Thyroid gland (tissue), 4 donors: ENCODE measurements around the gene PADI3. TPM values are rescaled to one million over a fixed set of nuclear protein-coding genes. Genes with fewer than 3 reads are reported as not detected.

Experiments
- DNase-seq, 2 donors: peaks; one replicate each; pipeline ENCODE4 v3.0.0-alpha.2; 2019
- H3K27ac ChIP-seq, 3 donors: fragments of 200-600 bp; sonication (generic); 1 replicate in 2 of 3; 2 replicates in 1 of 3; pipeline ENCODE4 v1.5.1; 2016 to 2019; ENCODE audit warnings: mild to moderate bottlenecking in 1 of 3, moderate library complexity in 1 of 3
- H3K27me3 ChIP-seq: fragments of 200-600 bp; sonication (generic); one replicate; pipeline ENCODE4 v1.5.1; 2019
- H3K36me3 ChIP-seq, 2 donors: fragments of 200-600 bp; sonication (generic); one replicate each; pipeline ENCODE4 v1.5.1; 2016 to 2019
- H3K4me1 ChIP-seq, 2 donors: fragments of 200-600 bp; sonication (generic); one replicate each; pipeline ENCODE4 v1.5.1; 2017 to 2019
- H3K4me3 ChIP-seq, 3 donors: fragments of 200-600 bp; sonication (generic); replicated peaks in 1 of 3; 1 replicate in 2 of 3; 2 replicates in 1 of 3; pipeline ENCODE4 v1.5.1; 2016; ENCODE audit warnings: mild to moderate bottlenecking in 1 of 3
- H3K9me3 ChIP-seq: fragments of 200-600 bp; sonication (generic); one replicate; pipeline ENCODE4 v1.5.1; 2017
- CTCF ChIP-seq, 6 experiments: fragments of 200-600 bp in 3 of 6; fragments of 450-650 bp in 3 of 6; sonication (generic) in 3 of 6; IDR thresholded peaks; one replicate each; pipeline ENCODE4 v1.5.1; 2016 to 2019; ENCODE audit warnings: antibody characterized with exemption in 6 of 6, mild to moderate bottlenecking in 2 of 6, inconsistent platforms in 1 of 6, moderate library complexity in 1 of 6
- POLR2A ChIP-seq, 2 donors: fragments of 450-650 bp; IDR thresholded peaks; one replicate each; pipeline ENCODE4 v1.6.1; 2017; ENCODE audit warnings: antibody characterized with exemption in 2 of 2, mild to moderate bottlenecking in 2 of 2, moderate library complexity in 1 of 2
- WGBS, 2 donors: methylation state at CpG; one replicate each; pipeline ENCODE4 v1.1.5; 2017; 5-methylcytosine and 5-hydroxymethylcytosine counted together
- intact Hi-C: fragments of 100-400 bp; cut with DNase I; formaldehyde crosslinking; loops from one replicate; pipeline ENCODE4 v1.15.1; 2023
- total RNA-seq, 4 donors: library from RNA; depleted of rRNA; stranded (reverse); fragments of >200 nt; gene quantifications; one replicate each; pipeline ENCODE4 v1.2.3, GENCODE V29; 2016

Gene PADI3
- total RNA-seq, 4 donors from 2014 or later = not detected

GRCh38 chr1:17265950-17266349 lies 17.1 kb downstream of the PADI3 start:
- Histone ChIP-seq H3K4me1 (no peaks in the 10 kb centered on the region), H3K27ac (no peak overlapping the region), H3K4me3 (no peak overlapping the region), H3K27me3 (no peaks in the 10 kb centered on the region), H3K9me3 (no peaks in the 10 kb centered on the region), H3K36me3 (no peaks in the 10 kb centered on the region)
- intact Hi-C loops = no loop called here
- DNase-seq = no peak
- 87 to 92% methylated on average over 4 of the region's 4 CpGs for WGBS, 2 donors
- TF ChIP-seq POLR2A (IDR thresholded peaks at IDR 0.05) (no peak), CTCF (IDR thresholded peaks at IDR 0.05) (no peak)

- Histone ChIP-seq H3K4me3 (no peak overlapping the region), H3K27me3 (no peaks in the 10 kb centered on the region), H3K4me1 (no peaks in the 10 kb centered on the region), H3K27ac (no peak overlapping the region), H3K9me3 (no peaks in the 10 kb centered on the region), H3K36me3 (no peaks in the 10 kb centered on the region)
- intact Hi-C loops = no loop called here
- DNase-seq = no peak
- WGBS, 2 donors = 87 to 91% methylated on average over 15 to 21 of the region's 23 CpGs
- TF ChIP-seq POLR2A (IDR thresholded peaks at IDR 0.05) (no peak), CTCF (IDR thresholded peaks at IDR 0.05) (no peak)
Measured at GRCh38 chr1:17270891-17271765, 22.2 kb downstream of the PADI3 start.

- no peak overlapping the region for H3K4me3 ChIP-seq
- DNase-seq = no peak
- H3K27ac ChIP-seq = no peak overlapping the region
- H3K4me1 ChIP-seq = no peaks in the 10 kb centered on the region
- WGBS, 2 donors = 75 to 83% methylated on average over 5 to 6 of the region's 6 CpGs
- no peak for TF ChIP-seq POLR2A (IDR thresholded peaks at IDR 0.05)
- no peak for TF ChIP-seq CTCF (IDR thresholded peaks at IDR 0.05)
- intact Hi-C loops = no loop called here
- H3K36me3 ChIP-seq = no peaks in the 10 kb centered on the region
- H3K27me3 ChIP-seq = no peaks in the 10 kb centered on the region
- no peaks in the 10 kb centered on the region for H3K9me3 ChIP-seq
Measured at GRCh38 chr1:17272066-17272465, 23.2 kb downstream of the PADI3 start.

- H3K36me3 ChIP-seq = no peaks in the 10 kb centered on the region
- H3K27me3 ChIP-seq = no peaks in the 10 kb centered on the region
- H3K4me3 ChIP-seq = no peak overlapping the region
- no peak overlapping the region for H3K27ac ChIP-seq
- WGBS, 2 donors = 42 to 77% methylated on average over 3 to 4 of the region's 4 CpGs
- no peaks in the 10 kb centered on the region for H3K4me1 ChIP-seq
- no peaks in the 10 kb centered on the region for H3K9me3 ChIP-seq
- TF ChIP-seq POLR2A (IDR thresholded peaks at IDR 0.05) = no peak
- TF ChIP-seq CTCF (IDR thresholded peaks at IDR 0.05) = no peak
- intact Hi-C loops = no loop called here
- DNase-seq = no peak
Measured at GRCh38 chr1:17272646-17273045, 23.7 kb downstream of the PADI3 start.

- intact Hi-C loops = no loop called here
- H3K4me1 ChIP-seq = no peaks in the 10 kb centered on the region
- WGBS, 2 donors = 58 to 78% methylated on average over 5 to 11 of the region's 13 CpGs
- H3K36me3 ChIP-seq = no peaks in the 10 kb centered on the region
- DNase-seq = no peak
- TF ChIP-seq CTCF (IDR thresholded peaks at IDR 0.05) (no peak), POLR2A (IDR thresholded peaks at IDR 0.05) (no peak)
- H3K27me3 ChIP-seq = no peaks in the 10 kb centered on the region
- no peaks in the 10 kb centered on the region for H3K9me3 ChIP-seq
- H3K27ac ChIP-seq = no peak overlapping the region
- H3K4me3 ChIP-seq = no peak overlapping the region
Measured at GRCh38 chr1:17273096-17273495, 24.2 kb downstream of the PADI3 start.
